Ascending aorta (tissue), 2 donors: ENCODE results near the gene CCL22. TPM values are rescaled to one million over a fixed set of nuclear protein-coding genes. Genes with fewer than 3 reads are reported as not detected.
"Not testable (repeated sequence)": the region's sequence is repeated elsewhere in the genome, so short reads cannot be mapped to it uniquely, and the experiment has no call there.

Experiments
- DNase-seq, 2 donors: peaks; one replicate each; pipeline ENCODE4 v3.0.0-alpha.2; 2019; ENCODE audit warnings: low spot score in 2 of 2
- H3K27ac ChIP-seq, 2 donors: fragments of 200-600 bp; sonication (generic); one replicate each; pipeline ENCODE4 v1.5.1; 2016 to 2017; ENCODE audit warnings: mild to moderate bottlenecking in 1 of 2
- H3K27me3 ChIP-seq: fragments of 200-600 bp; sonication (generic); one replicate; pipeline ENCODE4 v1.5.1; 2017
- H3K36me3 ChIP-seq, 2 donors: fragments of 200-600 bp; sonication (generic); one replicate each; pipeline ENCODE4 v1.5.1; 2016
- H3K4me1 ChIP-seq, 2 donors: fragments of 200-600 bp; sonication (generic); one replicate each; pipeline ENCODE4 v1.5.1; 2016 to 2017; ENCODE audit warnings: mild to moderate bottlenecking in 1 of 2
- H3K4me3 ChIP-seq, 2 donors: fragments of 200-600 bp; sonication (generic); one replicate each; pipeline ENCODE4 v1.5.1; 2016 to 2017; ENCODE audit warnings: mild to moderate bottlenecking in 1 of 2
- H3K9me3 ChIP-seq, 2 donors: fragments of 200-600 bp; sonication (generic); one replicate each; pipeline ENCODE4 v1.5.1; 2016
- intact Hi-C: fragments of 100-400 bp; cut with DNase I; formaldehyde crosslinking; loops from one replicate; pipeline ENCODE4 v1.15.1; 2023
- total RNA-seq: library from RNA; depleted of rRNA; stranded (reverse); fragments of >200 nt; gene quantifications from one replicate; pipeline ENCODE4 v1.1.0, GENCODE V29; 2016
- TF ChIP-seq, protein P1 (sequence below), 3 experiments: fragments of 200-600 bp in 2 of 3; fragments of 450-650 bp in 1 of 3; sonication (generic) in 2 of 3; IDR thresholded peaks; one replicate each; pipeline ENCODE4 v1.5.1; 2016 to 2019; ENCODE audit warnings: antibody characterized with exemption in 3 of 3, mild to moderate bottlenecking in 1 of 3, moderate library complexity in 1 of 3

The CCL22 gene
- total RNA-seq, 1 donor from 2014 or later = not detected

DNA sequence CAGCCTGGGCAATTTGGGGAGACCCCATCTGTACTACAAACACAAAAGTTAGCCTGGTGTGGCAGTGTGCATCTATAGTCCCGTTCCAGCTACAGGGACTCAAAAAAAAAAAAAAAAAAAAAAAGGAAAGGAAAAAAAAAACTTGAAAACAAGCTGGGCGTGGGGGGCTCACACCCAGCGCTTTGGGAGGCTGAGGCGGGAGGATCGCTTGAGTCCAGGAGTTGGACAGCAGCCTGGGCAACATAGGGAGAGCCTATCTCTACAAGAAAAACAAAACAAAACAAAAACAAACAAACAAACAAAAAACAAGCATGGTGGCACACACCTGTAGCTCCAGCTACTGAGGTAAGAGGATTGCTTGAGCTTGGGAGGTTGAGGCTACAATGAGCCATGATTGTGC, 33.1 kb downstream of the CCL22 start:
- TF ChIP-seq, protein P1, sequence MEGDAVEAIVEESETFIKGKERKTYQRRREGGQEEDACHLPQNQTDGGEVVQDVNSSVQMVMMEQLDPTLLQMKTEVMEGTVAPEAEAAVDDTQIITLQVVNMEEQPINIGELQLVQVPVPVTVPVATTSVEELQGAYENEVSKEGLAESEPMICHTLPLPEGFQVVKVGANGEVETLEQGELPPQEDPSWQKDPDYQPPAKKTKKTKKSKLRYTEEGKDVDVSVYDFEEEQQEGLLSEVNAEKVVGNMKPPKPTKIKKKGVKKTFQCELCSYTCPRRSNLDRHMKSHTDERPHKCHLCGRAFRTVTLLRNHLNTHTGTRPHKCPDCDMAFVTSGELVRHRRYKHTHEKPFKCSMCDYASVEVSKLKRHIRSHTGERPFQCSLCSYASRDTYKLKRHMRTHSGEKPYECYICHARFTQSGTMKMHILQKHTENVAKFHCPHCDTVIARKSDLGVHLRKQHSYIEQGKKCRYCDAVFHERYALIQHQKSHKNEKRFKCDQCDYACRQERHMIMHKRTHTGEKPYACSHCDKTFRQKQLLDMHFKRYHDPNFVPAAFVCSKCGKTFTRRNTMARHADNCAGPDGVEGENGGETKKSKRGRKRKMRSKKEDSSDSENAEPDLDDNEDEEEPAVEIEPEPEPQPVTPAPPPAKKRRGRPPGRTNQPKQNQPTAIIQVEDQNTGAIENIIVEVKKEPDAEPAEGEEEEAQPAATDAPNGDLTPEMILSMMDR (IDR thresholded peaks at IDR 0.05) = no peak
- no peaks in the 10 kb centered on the region for H3K36me3 ChIP-seq
- H3K4me1 ChIP-seq = peaks cover 0 to 2% of the 10 kb centered on the region in 2 donors
- no peaks in the 10 kb centered on the region for H3K27me3 ChIP-seq
- intact Hi-C loops = no loop called here
- no peak for DNase-seq
- H3K4me3 ChIP-seq = no peak overlapping the region
- no peak overlapping the region for H3K27ac ChIP-seq
- no peaks in the 10 kb centered on the region for H3K9me3 ChIP-seq

DNA sequence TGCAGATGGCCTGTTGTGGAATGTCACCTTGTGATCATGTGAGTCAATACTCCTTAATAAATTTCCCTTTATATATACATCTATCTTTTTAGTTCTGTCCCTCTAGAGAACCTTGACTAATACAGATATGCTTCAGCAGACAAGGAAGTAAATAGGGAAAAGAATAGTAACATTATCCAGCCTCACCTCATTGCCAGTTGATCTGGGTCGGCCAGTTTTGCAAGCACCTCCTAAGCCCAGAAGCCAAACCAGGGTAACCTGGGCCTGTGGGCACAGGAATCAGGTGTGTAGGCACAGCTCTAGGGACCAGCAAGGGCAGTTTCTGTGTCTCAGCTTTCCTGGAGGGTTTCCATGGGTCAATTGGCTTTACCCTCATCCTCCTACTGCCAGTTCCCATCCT, 34.1 kb downstream of the CCL22 start:
- H3K9me3 ChIP-seq = no peaks in the 10 kb centered on the region
- intact Hi-C loops = no loop called here
- H3K27me3 ChIP-seq = no peaks in the 10 kb centered on the region
- TF ChIP-seq, protein P1 (IDR thresholded peaks at IDR 0.05) = no peak
- H3K4me1 ChIP-seq = no peaks in the 10 kb centered on the region
- no peaks in the 10 kb centered on the region for H3K36me3 ChIP-seq
- DNase-seq = no peak
- no peak overlapping the region for H3K27ac ChIP-seq
- no peak overlapping the region for H3K4me3 ChIP-seq

- Histone ChIP-seq H3K27ac (no peak overlapping the region), H3K4me1 (no peaks in the 10 kb centered on the region), H3K9me3 (no peaks in the 10 kb centered on the region), H3K4me3 (no peak overlapping the region), H3K27me3 (no peaks in the 10 kb centered on the region), H3K36me3 (no peaks in the 10 kb centered on the region)
- no peak for DNase-seq
- TF ChIP-seq, protein P1 (IDR thresholded peaks at IDR 0.05) = no peak
- intact Hi-C loops = no loop called here
Measured at GRCh38 chr16:57394444-57394843, 35.9 kb downstream of the CCL22 start.

DNA sequence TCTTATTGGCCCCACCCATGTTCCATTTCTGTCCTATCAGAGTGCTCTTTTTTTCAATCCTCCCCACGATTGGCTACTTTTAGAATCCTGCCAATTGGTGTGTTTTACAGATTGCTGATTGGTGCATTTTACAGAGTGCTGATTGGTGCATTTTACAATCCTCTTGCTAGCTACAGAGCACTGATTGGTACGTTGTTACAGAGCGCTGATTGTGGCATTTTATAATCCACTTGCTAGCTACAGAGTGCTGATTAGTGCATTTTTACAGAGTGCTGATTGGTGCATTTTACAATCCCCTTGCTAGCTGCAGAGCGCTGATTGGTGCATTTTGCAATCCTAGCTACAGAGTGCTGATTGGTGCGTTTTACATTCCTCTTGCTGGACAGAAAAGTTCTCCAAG, 36.4 kb downstream of the CCL22 start:
- Histone ChIP-seq H3K27ac (no peak overlapping the region), H3K4me1 (no peaks in the 10 kb centered on the region), H3K9me3 (no peaks in the 10 kb centered on the region), H3K4me3 (no peak overlapping the region), H3K36me3 (no peaks in the 10 kb centered on the region), H3K27me3 (no peaks in the 10 kb centered on the region)
- intact Hi-C loops = no loop called here
- TF ChIP-seq, protein P1 (IDR thresholded peaks at IDR 0.05) = no peak
- no peak for DNase-seq

GRCh38 chr16:57396786-57397185, 38.2 kb downstream of the CCL22 start:
- no peaks in the 10 kb centered on the region for H3K36me3 ChIP-seq
- H3K27ac ChIP-seq = no peak overlapping the region
- no peaks in the 10 kb centered on the region for H3K4me1 ChIP-seq
- no peaks in the 10 kb centered on the region for H3K9me3 ChIP-seq
- no peaks in the 10 kb centered on the region for H3K27me3 ChIP-seq
- TF ChIP-seq, protein P1 (IDR thresholded peaks at IDR 0.05) = no peak
- no peak overlapping the region for H3K4me3 ChIP-seq
- DNase-seq = no peak
- intact Hi-C loops = no loop called here

DNA sequence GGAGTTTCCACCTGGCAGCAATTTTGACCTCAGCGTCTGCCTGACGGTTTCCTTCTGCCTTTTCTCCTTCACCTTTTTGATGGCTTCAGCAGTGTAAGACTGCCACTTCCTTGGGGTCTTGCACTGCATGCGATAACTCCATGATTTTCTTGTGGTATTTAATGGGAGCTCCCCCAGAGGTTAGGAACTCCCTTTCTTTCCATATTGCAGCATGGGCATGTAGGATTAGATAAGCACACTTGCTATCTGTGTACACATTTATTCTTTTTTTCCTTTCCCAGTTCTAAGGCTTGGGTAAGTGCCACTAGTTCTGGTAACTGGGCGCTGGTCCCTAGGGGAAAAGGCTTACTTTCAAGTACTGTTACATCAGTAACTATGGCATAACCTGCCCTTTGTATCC, 38.9 kb downstream of the CCL22 start:
- H3K4me3 ChIP-seq, H3K36me3 ChIP-seq, DNase-seq, H3K27ac ChIP-seq, H3K4me1 ChIP-seq, H3K27me3 ChIP-seq, intact Hi-C loops, H3K9me3 ChIP-seq: not testable (repeated sequence)
